GM19099 (cell line): ENCODE measurements around the gene PTPRA.

ENCODE experiments used
- POLR2A ChIP-seq: IDR thresholded peaks from 3 replicates; pipeline ENCODE4 v1.6.1; 2011; ENCODE audit warnings: low read depth; ENCODE audit not compliant: insufficient read length; ENCODE audit errors: extremely low read depth

The PTPRA gene

GRCh38 chr20:2899243-2899642 is 26.0 kb downstream of the PTPRA start:
- TF ChIP-seq POLR2A = no peak

GRCh38 chr20:2900845-2901592 is 27.7 kb downstream of the PTPRA start:
- TF ChIP-seq POLR2A = no peak

- no peak for TF ChIP-seq POLR2A
Measured at GRCh38 chr20:2902291-2902690, 29.0 kb downstream of the PTPRA start.

- TF ChIP-seq POLR2A = no peak
Measured at GRCh38 chr20:2902818-2903217, 29.5 kb downstream of the PTPRA start.

- TF ChIP-seq POLR2A = no peak
Measured at GRCh38 chr20:2903686-2904085, 30.4 kb downstream of the PTPRA start.

- no peak for TF ChIP-seq POLR2A
Measured at GRCh38 chr20:2907519-2907918, 34.2 kb downstream of the PTPRA start.

- no peak for TF ChIP-seq POLR2A
Measured at GRCh38 chr20:2909953-2910352, 36.7 kb downstream of the PTPRA start.

GRCh38 chr20:2911200-2911599 is 37.9 kb downstream of the PTPRA start:
- TF ChIP-seq POLR2A = no peak

GRCh38 chr20:2914160-2914559 is 40.9 kb downstream of the PTPRA start:
- TF ChIP-seq POLR2A = no peak

GRCh38 chr20:2917266-2917665 is 44.0 kb downstream of the PTPRA start:
- no peak for TF ChIP-seq POLR2A

GRCh38 chr20:2918096-2919049 is 45.1 kb downstream of the PTPRA start:
- no peak for TF ChIP-seq POLR2A

GRCh38 chr20:2919518-2920245 is 46.4 kb downstream of the PTPRA start:
- no peak for TF ChIP-seq POLR2A

- TF ChIP-seq POLR2A = no peak
Measured at GRCh38 chr20:2920473-2920872, 47.2 kb downstream of the PTPRA start.

- no peak for TF ChIP-seq POLR2A
Measured at GRCh38 chr20:2921506-2921905, 48.2 kb downstream of the PTPRA start.

- TF ChIP-seq POLR2A = no peak
Measured at GRCh38 chr20:2922957-2923356, 49.7 kb downstream of the PTPRA start.

- no peak for TF ChIP-seq POLR2A
Measured at GRCh38 chr20:2930538-2930937, 57.3 kb downstream of the PTPRA start.

- TF ChIP-seq POLR2A = no peak
Measured at GRCh38 chr20:2932498-2932897, 59.2 kb downstream of the PTPRA start.
